Activated T-helper 2 cell treated with anti-CD3 and anti-CD28 coated beads, Interferon-gamma antibody, Interleukin-2, Interleukin-4, amounts not matched to agents 10 μg/mL and 5 μg/mL and 100 μg/mL, durations not matched to agents 14 hours and 24 hours and 36 hours (primary cell): ENCODE data around the gene PODXL. TPM values are rescaled to one million over a fixed set of nuclear protein-coding genes. Genes with fewer than 3 reads are reported as not detected.
"Not testable (repeated sequence)": the region's sequence is repeated elsewhere in the genome, so short reads cannot be mapped to it uniquely, and the experiment has no call there.

ENCODE experiments used
- DNase-seq: peaks from one replicate; pipeline ENCODE4 v3.0.0; 2021; ENCODE audit warnings: low spot score
- H3K27ac Mint-ChIP-seq: one replicate; pipeline ENCODE4 v1.8.0; 2021; ENCODE audit warnings: mixed read lengths
- H3K27me3 Mint-ChIP-seq: one replicate; pipeline ENCODE4 v1.8.0; 2021; ENCODE audit warnings: low read depth, mixed read lengths
- H3K36me3 Mint-ChIP-seq: one replicate; pipeline ENCODE4 v1.8.0; 2021; ENCODE audit warnings: low read depth, mixed read lengths
- H3K4me1 Mint-ChIP-seq: one replicate; pipeline ENCODE4 v1.8.0; 2021; ENCODE audit warnings: low read depth, mixed read lengths
- H3K4me3 Mint-ChIP-seq: one replicate; pipeline ENCODE4 v1.8.0; 2021; ENCODE audit warnings: low read depth, mild to moderate bottlenecking, moderate library complexity, mixed read lengths
- H3K9me3 Mint-ChIP-seq: one replicate; pipeline ENCODE4 v1.8.0; 2021; ENCODE audit warnings: mixed read lengths
- intact Hi-C: fragments of 100-400 bp; cut with micrococcal nuclease; formaldehyde crosslinking; loops from one replicate; pipeline ENCODE4 v1.15.1; 2023
- total RNA-seq: library from RNA; stranded (reverse); gene quantifications from 2 replicates; pipeline ENCODE4 v1.2.3, GENCODE V29; 2022

Gene PODXL
- total RNA-seq, 1 donor from 2014 or later = 0.68 TPM

- Mint-ChIP-seq H3K4me1 (no peaks in the 10 kb centered on the region), H3K9me3 (no peaks in the 10 kb centered on the region), H3K27me3 (no peaks in the 10 kb centered on the region), H3K36me3 (peaks cover 18% of the 10 kb centered on the region), H3K27ac (no peak overlapping the region), H3K4me3 (no peak overlapping the region)
- DNase-seq = no peak
- intact Hi-C loops = loop anchor here (2.0 kb wide), 1 partner anchor 14 kb away; no protein-coding TSS in a partner anchor
These were observed 70.1 kb downstream of the PODXL start for GRCh38 chr7:131486346-131486745.

GRCh38 chr7:131483586-131483985 is 72.8 kb downstream of the PODXL start:
- peaks cover 1% of the 10 kb centered on the region for H3K4me1 Mint-ChIP-seq
- no peaks in the 10 kb centered on the region for H3K9me3 Mint-ChIP-seq
- intact Hi-C loops = no loop called here
- H3K4me3 Mint-ChIP-seq = no peak overlapping the region
- H3K36me3 Mint-ChIP-seq = peaks cover 19% of the 10 kb centered on the region
- no peaks in the 10 kb centered on the region for H3K27me3 Mint-ChIP-seq
- no peak overlapping the region for H3K27ac Mint-ChIP-seq
- no peak for DNase-seq

- H3K4me1 Mint-ChIP-seq = peaks cover 1% of the 10 kb centered on the region
- intact Hi-C loops = no loop called here
- no peaks in the 10 kb centered on the region for H3K9me3 Mint-ChIP-seq
- no peak overlapping the region for H3K4me3 Mint-ChIP-seq
- peaks cover 17% of the 10 kb centered on the region for H3K36me3 Mint-ChIP-seq
- no peaks in the 10 kb centered on the region for H3K27me3 Mint-ChIP-seq
- H3K27ac Mint-ChIP-seq = no peak overlapping the region
- no peak for DNase-seq
These were observed 73.6 kb downstream of the PODXL start for GRCh38 chr7:131482800-131483199.

- no peak for DNase-seq
- no peaks in the 10 kb centered on the region for H3K9me3 Mint-ChIP-seq
- H3K4me3 Mint-ChIP-seq = no peak overlapping the region
- H3K4me1 Mint-ChIP-seq = peaks cover 1% of the 10 kb centered on the region
- intact Hi-C loops = no loop called here
- no peaks in the 10 kb centered on the region for H3K27me3 Mint-ChIP-seq
- peaks cover 13% of the 10 kb centered on the region for H3K36me3 Mint-ChIP-seq
- no peak overlapping the region for H3K27ac Mint-ChIP-seq
These were observed 75.8 kb downstream of the PODXL start for GRCh38 chr7:131480384-131481315.

GRCh38 chr7:131476740-131477139 is 79.7 kb downstream of the PODXL start:
- Mint-ChIP-seq H3K9me3 (no peaks in the 10 kb centered on the region), H3K27me3 (no peaks in the 10 kb centered on the region), H3K36me3 (peaks cover 24% of the 10 kb centered on the region), H3K27ac (no peak overlapping the region), H3K4me3 (no peak overlapping the region), H3K4me1 (peaks cover 1% of the 10 kb centered on the region)
- no peak for DNase-seq
- intact Hi-C loops = no loop called here

GRCh38 chr7:131471250-131472004 is 85.0 kb downstream of the PODXL start:
- H3K27ac Mint-ChIP-seq = no peak overlapping the region
- H3K4me1 Mint-ChIP-seq = no peaks in the 10 kb centered on the region
- peaks cover 49% of the 10 kb centered on the region for H3K36me3 Mint-ChIP-seq
- intact Hi-C loops = no loop called here
- H3K4me3 Mint-ChIP-seq = no peak overlapping the region
- no peaks in the 10 kb centered on the region for H3K27me3 Mint-ChIP-seq
- no peak for DNase-seq
- no peaks in the 10 kb centered on the region for H3K9me3 Mint-ChIP-seq

- Mint-ChIP-seq H3K36me3 (peaks cover 53% of the 10 kb centered on the region), H3K27ac (no peak overlapping the region), H3K4me1 (no peaks in the 10 kb centered on the region), H3K4me3 (no peak overlapping the region), H3K9me3 (no peaks in the 10 kb centered on the region), H3K27me3 (no peaks in the 10 kb centered on the region)
- DNase-seq = no peak
- intact Hi-C loops = no loop called here
These were observed 88.6 kb downstream of the PODXL start for GRCh38 chr7:131467788-131468187.

- DNase-seq = no peak
- intact Hi-C loops = no loop called here
- Mint-ChIP-seq H3K4me1 (no peaks in the 10 kb centered on the region), H3K4me3 (no peak overlapping the region), H3K27ac (no peak overlapping the region), H3K9me3 (no peaks in the 10 kb centered on the region), H3K27me3 (no peaks in the 10 kb centered on the region), H3K36me3 (peaks cover 58% of the 10 kb centered on the region)
These were observed 89.6 kb downstream of the PODXL start for GRCh38 chr7:131466735-131467365.

- H3K27ac Mint-ChIP-seq, DNase-seq, H3K27me3 Mint-ChIP-seq, intact Hi-C loops, H3K4me3 Mint-ChIP-seq, H3K4me1 Mint-ChIP-seq, H3K9me3 Mint-ChIP-seq: not testable (repeated sequence)
- H3K36me3 Mint-ChIP-seq = peaks cover 38% of the 10 kb centered on the region
These were observed 93.7 kb downstream of the PODXL start for GRCh38 chr7:131462715-131463114.

- peaks cover 36% of the 10 kb centered on the region for H3K36me3 Mint-ChIP-seq
- H3K27me3 Mint-ChIP-seq = no peaks in the 10 kb centered on the region
- no peak for DNase-seq
- H3K4me1 Mint-ChIP-seq = peaks cover 2% of the 10 kb centered on the region
- H3K4me3 Mint-ChIP-seq = no peak overlapping the region
- no peak overlapping the region for H3K27ac Mint-ChIP-seq
- no peaks in the 10 kb centered on the region for H3K9me3 Mint-ChIP-seq
- intact Hi-C loops = no loop called here
These were observed 94.4 kb downstream of the PODXL start for GRCh38 chr7:131462059-131462458.

GRCh38 chr7:131459256-131459655 is 97.2 kb downstream of the PODXL start:
- Mint-ChIP-seq H3K9me3 (no peaks in the 10 kb centered on the region), H3K4me1 (peaks cover 2% of the 10 kb centered on the region), H3K27ac (no peak overlapping the region), H3K27me3 (no peaks in the 10 kb centered on the region), H3K36me3 (peaks cover 33% of the 10 kb centered on the region), H3K4me3 (no peak overlapping the region)
- no peak for DNase-seq
- intact Hi-C loops = no loop called here

- H3K4me1 Mint-ChIP-seq = peaks cover 2% of the 10 kb centered on the region
- H3K27ac Mint-ChIP-seq = no peak overlapping the region
- H3K36me3 Mint-ChIP-seq = peaks cover 24% of the 10 kb centered on the region
- no peaks in the 10 kb centered on the region for H3K9me3 Mint-ChIP-seq
- no peaks in the 10 kb centered on the region for H3K27me3 Mint-ChIP-seq
- intact Hi-C loops = no loop called here
- no peak for DNase-seq
- H3K4me3 Mint-ChIP-seq = no peak overlapping the region
These were observed 100.1 kb downstream of the PODXL start for GRCh38 chr7:131456338-131456737.

GRCh38 chr7:131455546-131455945 is 100.9 kb downstream of the PODXL start:
- peaks cover 2% of the 10 kb centered on the region for H3K4me1 Mint-ChIP-seq
- intact Hi-C loops = no loop called here
- DNase-seq = no peak

More at GRCh38 chr7:131455546-131455945, 100.9 kb downstream of the PODXL start:
- H3K4me3 Mint-ChIP-seq = no peak overlapping the region
- H3K9me3 Mint-ChIP-seq = no peaks in the 10 kb centered on the region
- H3K36me3 Mint-ChIP-seq = peaks cover 24% of the 10 kb centered on the region
- H3K27me3 Mint-ChIP-seq = no peaks in the 10 kb centered on the region
- no peak overlapping the region for H3K27ac Mint-ChIP-seq
